HepG2 (cell line): ENCODE measurements around the gene PHLDB1. TPM values are rescaled to one million over a fixed set of nuclear protein-coding genes. Genes with fewer than 3 reads are reported as not detected.
A peak's percentile ranks its signal among the peaks of the same experiment; 100 is the strongest.

Source experiments
- BHLHE40 ChIP-seq: IDR thresholded peaks from 2 replicates; pipeline ENCODE4 v1.6.1; 2011; ENCODE audit warnings: low read length, improper control_type of control experiment
- CBFB ChIP-seq: sonication (generic); formaldehyde crosslinking; IDR thresholded peaks from 2 replicates; pipeline ENCODE4 v1.4.0; 2020; ENCODE audit warnings: missing genetic modification reagents
- EP300 ChIP-seq, 3 experiments: sonication (generic) in 1 of 3; formaldehyde crosslinking in 1 of 3; IDR thresholded peaks; 2 replicates each; pipeline versions ENCODE4 v1.5.1 to v1.6.1; 2011 to 2020; ENCODE audit warnings: low read depth in 2 of 3, low read length in 2 of 3, borderline replicate concordance in 1 of 3, improper control_type of control experiment in 1 of 3, mild to moderate bottlenecking in 1 of 3, missing genetic modification reagents in 1 of 3, moderate library complexity in 1 of 3
- LCORL ChIP-seq, 2 experiments: fragments of 450-650 bp in 1 of 2; sonication (generic) in 1 of 2; formaldehyde crosslinking in 1 of 2; IDR thresholded peaks; 2 replicates each; pipeline versions ENCODE4 v1.5.0 to v1.6.1; 2017 to 2020; ENCODE audit warnings: antibody characterized with exemption in 1 of 2, missing genetic modification reagents in 1 of 2
- MAFF ChIP-seq: IDR thresholded peaks from 2 replicates; pipeline ENCODE4 v1.6.1; 2011; ENCODE audit warnings: low read depth, low read length, improper control_type of control experiment
- MAZ ChIP-seq, 2 experiments: sonication (generic) in 1 of 2; formaldehyde crosslinking in 1 of 2; IDR thresholded peaks; 2 replicates each; pipeline versions ENCODE4 v1.5.0 to v1.6.1; 2012 to 2020; ENCODE audit warnings: low read depth in 2 of 2, mild to moderate bottlenecking in 2 of 2, borderline replicate concordance in 1 of 2, improper control_type of control experiment in 1 of 2, low read length in 1 of 2, missing genetic modification reagents in 1 of 2, moderate library complexity in 1 of 2
- MTA1 ChIP-seq: sonication (generic); formaldehyde crosslinking; IDR thresholded peaks from 2 replicates; pipeline ENCODE4 v1.4.0; 2020; ENCODE audit warnings: missing genetic modification reagents, mild to moderate bottlenecking, borderline replicate concordance
- SOX13 ChIP-seq, 3 experiments: fragments of 450-650 bp in 1 of 3; sonication (generic) in 1 of 3; formaldehyde crosslinking in 1 of 3; IDR thresholded peaks in 2 of 3; conservative IDR thresholded peaks in 1 of 3; 2 replicates each; pipeline versions ENCODE4 v1.5.0 to v1.6.1; 2016 to 2020; ENCODE audit warnings: antibody characterized with exemption in 1 of 3, mild to moderate bottlenecking in 1 of 3, missing compliant biosample characterization in 1 of 3, missing genetic modification reagents in 1 of 3, moderate library complexity in 1 of 3
- SOX5 ChIP-seq: IDR thresholded peaks from 2 replicates; pipeline ENCODE4 v1.6.1; 2016; ENCODE audit warnings: borderline replicate concordance
- THYN1 ChIP-seq: sonication (generic); formaldehyde crosslinking; IDR thresholded peaks from 2 replicates; pipeline ENCODE4 v1.8.1; 2023; ENCODE audit warnings: low read depth, mild to moderate bottlenecking, moderate library complexity, missing genetic modification reagents, borderline replicate concordance
- TRIM24 ChIP-seq: sonication (generic); formaldehyde crosslinking; IDR thresholded peaks from 2 replicates; pipeline ENCODE4 v1.8.0; 2022; ENCODE audit warnings: mild to moderate bottlenecking, missing genetic modification reagents
- ZNF329 ChIP-seq: sonication (generic); formaldehyde crosslinking; IDR thresholded peaks from 2 replicates; pipeline ENCODE4 v1.9.0; 2021; ENCODE audit warnings: low read depth, mild to moderate bottlenecking, missing genetic modification reagents
- ZNF350 ChIP-seq: sonication (generic); formaldehyde crosslinking; IDR thresholded peaks from 2 replicates; pipeline ENCODE4 v1.4.0; 2020; ENCODE audit warnings: mild to moderate bottlenecking, low read depth, missing genetic modification reagents, borderline replicate concordance
- ZNF605 ChIP-seq: sonication (generic); formaldehyde crosslinking; IDR thresholded peaks from 2 replicates; pipeline ENCODE4 v1.8.0; 2022; ENCODE audit warnings: mild to moderate bottlenecking, missing genetic modification reagents
- ZNF883 ChIP-seq: sonication (generic); formaldehyde crosslinking; IDR thresholded peaks from 2 replicates; pipeline ENCODE4 v1.5.1; 2020; ENCODE audit warnings: mild to moderate bottlenecking, missing genetic modification reagents; ENCODE audit errors: not compliant biosample characterization
- polyA plus RNA-seq, 8 experiments: library from polyadenylated mRNA; depleted of rRNA in 3 of 8; stranded (reverse) in 7 of 8; unstranded in 1 of 8; fragments of >200 nt; fragmentation: Illumina TruSeq in 4 of 8; extraction: Trizol in 4 of 8; gene quantifications; 2 replicates each; pipeline versions ENCODE4 v1.2.1 to v1.2.3, GENCODE V29; 2011 to 2016; ENCODE audit warnings: low read depth in 4 of 8, missing spikeins in 1 of 8, mixed read lengths in 1 of 8; ENCODE audit not compliant: insufficient read depth in 1 of 8
- total RNA-seq, 5 experiments: library from RNA; depleted of rRNA; stranded (reverse); fragments of >200 nt; fragmentation: Illumina TruSeq; extraction: Trizol; gene quantifications; 2 replicates each; pipeline ENCODE4 v1.2.3, GENCODE V29; 2016; ENCODE audit warnings: low read depth in 1 of 5
- TF ChIP-seq, protein P1 (sequence below): IDR thresholded peaks from 2 replicates; pipeline ENCODE4 v1.6.1; 2012; ENCODE audit warnings: inconsistent platforms
- TF ChIP-seq, protein P2 (sequence below): sonication (generic); formaldehyde crosslinking; IDR thresholded peaks from 2 replicates; pipeline ENCODE4 v1.5.1; 2020; ENCODE audit warnings: mild to moderate bottlenecking, moderate library complexity, missing genetic modification reagents
- TF ChIP-seq, protein P3 (sequence below): sonication (generic); formaldehyde crosslinking; IDR thresholded peaks from 2 replicates; pipeline ENCODE4 v1.4.0; 2020; ENCODE audit warnings: mild to moderate bottlenecking, missing genetic modification reagents, borderline replicate concordance
- TF ChIP-seq, protein P4 (sequence below): sonication (generic); formaldehyde crosslinking; IDR thresholded peaks from 2 replicates; pipeline ENCODE4 v1.4.0; 2020; ENCODE audit warnings: mild to moderate bottlenecking, missing genetic modification reagents

The PHLDB1 gene
- total and polyA plus RNA-seq, 2 of the 13 experiments (the other 11 are each of a cell fraction or from before 2014, with no cell fraction given), result 13.8 to 14.2 TPM

DNA sequence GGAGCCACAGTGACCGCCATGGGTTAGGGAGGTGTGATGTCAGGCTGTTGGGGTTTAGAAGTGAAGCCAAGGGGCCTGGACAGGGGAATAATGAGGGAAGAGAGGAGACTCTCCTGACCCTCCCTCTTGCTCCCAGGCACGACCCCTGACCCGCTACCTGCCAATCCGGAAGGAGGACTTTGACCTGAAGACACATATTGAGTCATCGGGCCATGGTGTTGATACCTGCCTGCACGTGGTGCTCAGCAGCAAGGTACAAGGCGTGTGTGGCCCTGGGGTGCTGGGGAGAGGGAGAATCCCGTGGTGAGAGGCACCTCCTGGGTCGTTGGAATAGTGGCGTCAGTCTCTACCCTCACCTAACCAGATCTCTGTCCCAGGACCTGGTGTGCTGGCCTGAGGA, 42.5 kb downstream of the PHLDB1 start (continued):
- TF ChIP-seq SOX5 (CRISPR knock-in tag), result peak; percentile 28; the same call in 1 of the 2 replicates
- TF ChIP-seq, protein P1, sequence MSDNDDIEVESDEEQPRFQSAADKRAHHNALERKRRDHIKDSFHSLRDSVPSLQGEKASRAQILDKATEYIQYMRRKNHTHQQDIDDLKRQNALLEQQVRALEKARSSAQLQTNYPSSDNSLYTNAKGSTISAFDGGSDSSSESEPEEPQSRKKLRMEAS, result peak; percentile 94
- TF ChIP-seq BHLHE40, result peak; percentile 76
- no peak for TF ChIP-seq CBFB (CRISPR knock-in tag)
- no peak for TF ChIP-seq THYN1 (CRISPR knock-in tag)
- TF ChIP-seq MAFF, result no peak
- 0 out of 2 replicates have a peak, but pooled peaks have one; percentile 34 for TF ChIP-seq ZNF350
- TF ChIP-seq EP300 (IDR thresholded peaks at IDR 0.05; ENCODE audit: low read depth in 2 of 2, low read length in 2 of 2), result peak in 1 of 2 experiments; percentile 38; a peak in 1 of 4 replicates
- no peak for TF ChIP-seq EP300 (CRISPR knock-in tag; IDR thresholded peaks at IDR 0.05; ENCODE audit: borderline replicate concordance)
- TF ChIP-seq LCORL (IDR thresholded peaks at IDR 0.05), result no peak
- peak; percentile 52; the same call in 1 of the 2 replicates for TF ChIP-seq LCORL (CRISPR knock-in tag; IDR thresholded peaks at IDR 0.05)
- TF ChIP-seq, protein P2, sequence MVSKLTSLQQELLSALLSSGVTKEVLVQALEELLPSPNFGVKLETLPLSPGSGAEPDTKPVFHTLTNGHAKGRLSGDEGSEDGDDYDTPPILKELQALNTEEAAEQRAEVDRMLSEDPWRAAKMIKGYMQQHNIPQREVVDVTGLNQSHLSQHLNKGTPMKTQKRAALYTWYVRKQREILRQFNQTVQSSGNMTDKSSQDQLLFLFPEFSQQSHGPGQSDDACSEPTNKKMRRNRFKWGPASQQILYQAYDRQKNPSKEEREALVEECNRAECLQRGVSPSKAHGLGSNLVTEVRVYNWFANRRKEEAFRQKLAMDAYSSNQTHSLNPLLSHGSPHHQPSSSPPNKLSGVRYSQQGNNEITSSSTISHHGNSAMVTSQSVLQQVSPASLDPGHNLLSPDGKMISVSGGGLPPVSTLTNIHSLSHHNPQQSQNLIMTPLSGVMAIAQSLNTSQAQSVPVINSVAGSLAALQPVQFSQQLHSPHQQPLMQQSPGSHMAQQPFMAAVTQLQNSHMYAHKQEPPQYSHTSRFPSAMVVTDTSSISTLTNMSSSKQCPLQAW, result no peak
- peak; percentile 75 for TF ChIP-seq TRIM24 (CRISPR knock-in tag)
- TF ChIP-seq SOX13 (IDR thresholded peaks at IDR 0.05), result no peak
- 0 out of 4 replicates have a peak, but pooled peaks of 1 of the 2 experiments have one; percentile 11 for TF ChIP-seq SOX13 (CRISPR knock-in tag; conservative IDR thresholded peaks at IDR 0.05 in 1 of 2, IDR thresholded peaks at IDR 0.05 in 1 of 2)
- TF ChIP-seq MAZ (IDR thresholded peaks at IDR 0.05; ENCODE audit: borderline replicate concordance, low read depth, low read length), result no peak
- peak; percentile 44; the same call in 1 of the 2 replicates for TF ChIP-seq MAZ (CRISPR knock-in tag; IDR thresholded peaks at IDR 0.05; ENCODE audit: low read depth)
- no peak; the same call in 1 of the 2 replicates for TF ChIP-seq ZNF605 (CRISPR knock-in tag)
- peak; percentile 64; the same call in 1 of the 2 replicates for TF ChIP-seq MTA1
- TF ChIP-seq ZNF883 (CRISPR knock-in tag), result no peak
- TF ChIP-seq, protein P3, sequence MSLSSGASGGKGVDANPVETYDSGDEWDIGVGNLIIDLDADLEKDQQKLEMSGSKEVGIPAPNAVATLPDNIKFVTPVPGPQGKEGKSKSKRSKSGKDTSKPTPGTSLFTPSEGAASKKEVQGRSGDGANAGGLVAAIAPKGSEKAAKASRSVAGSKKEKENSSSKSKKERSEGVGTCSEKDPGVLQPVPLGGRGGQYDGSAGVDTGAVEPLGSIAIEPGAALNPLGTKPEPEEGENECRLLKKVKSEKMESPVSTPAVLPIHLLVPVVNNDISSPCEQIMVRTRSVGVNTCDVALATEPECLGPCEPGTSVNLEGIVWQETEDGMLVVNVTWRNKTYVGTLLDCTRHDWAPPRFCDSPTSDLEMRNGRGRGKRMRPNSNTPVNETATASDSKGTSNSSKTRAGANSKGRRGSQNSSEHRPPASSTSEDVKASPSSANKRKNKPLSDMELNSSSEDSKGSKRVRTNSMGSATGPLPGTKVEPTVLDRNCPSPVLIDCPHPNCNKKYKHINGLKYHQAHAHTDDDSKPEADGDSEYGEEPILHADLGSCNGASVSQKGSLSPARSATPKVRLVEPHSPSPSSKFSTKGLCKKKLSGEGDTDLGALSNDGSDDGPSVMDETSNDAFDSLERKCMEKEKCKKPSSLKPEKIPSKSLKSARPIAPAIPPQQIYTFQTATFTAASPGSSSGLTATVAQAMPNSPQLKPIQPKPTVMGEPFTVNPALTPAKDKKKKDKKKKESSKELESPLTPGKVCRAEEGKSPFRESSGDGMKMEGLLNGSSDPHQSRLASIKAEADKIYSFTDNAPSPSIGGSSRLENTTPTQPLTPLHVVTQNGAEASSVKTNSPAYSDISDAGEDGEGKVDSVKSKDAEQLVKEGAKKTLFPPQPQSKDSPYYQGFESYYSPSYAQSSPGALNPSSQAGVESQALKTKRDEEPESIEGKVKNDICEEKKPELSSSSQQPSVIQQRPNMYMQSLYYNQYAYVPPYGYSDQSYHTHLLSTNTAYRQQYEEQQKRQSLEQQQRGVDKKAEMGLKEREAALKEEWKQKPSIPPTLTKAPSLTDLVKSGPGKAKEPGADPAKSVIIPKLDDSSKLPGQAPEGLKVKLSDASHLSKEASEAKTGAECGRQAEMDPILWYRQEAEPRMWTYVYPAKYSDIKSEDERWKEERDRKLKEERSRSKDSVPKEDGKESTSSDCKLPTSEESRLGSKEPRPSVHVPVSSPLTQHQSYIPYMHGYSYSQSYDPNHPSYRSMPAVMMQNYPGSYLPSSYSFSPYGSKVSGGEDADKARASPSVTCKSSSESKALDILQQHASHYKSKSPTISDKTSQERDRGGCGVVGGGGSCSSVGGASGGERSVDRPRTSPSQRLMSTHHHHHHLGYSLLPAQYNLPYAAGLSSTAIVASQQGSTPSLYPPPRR (CRISPR knock-in tag), result no peak
- no peak for TF ChIP-seq ZNF329
- TF ChIP-seq, protein P4, sequence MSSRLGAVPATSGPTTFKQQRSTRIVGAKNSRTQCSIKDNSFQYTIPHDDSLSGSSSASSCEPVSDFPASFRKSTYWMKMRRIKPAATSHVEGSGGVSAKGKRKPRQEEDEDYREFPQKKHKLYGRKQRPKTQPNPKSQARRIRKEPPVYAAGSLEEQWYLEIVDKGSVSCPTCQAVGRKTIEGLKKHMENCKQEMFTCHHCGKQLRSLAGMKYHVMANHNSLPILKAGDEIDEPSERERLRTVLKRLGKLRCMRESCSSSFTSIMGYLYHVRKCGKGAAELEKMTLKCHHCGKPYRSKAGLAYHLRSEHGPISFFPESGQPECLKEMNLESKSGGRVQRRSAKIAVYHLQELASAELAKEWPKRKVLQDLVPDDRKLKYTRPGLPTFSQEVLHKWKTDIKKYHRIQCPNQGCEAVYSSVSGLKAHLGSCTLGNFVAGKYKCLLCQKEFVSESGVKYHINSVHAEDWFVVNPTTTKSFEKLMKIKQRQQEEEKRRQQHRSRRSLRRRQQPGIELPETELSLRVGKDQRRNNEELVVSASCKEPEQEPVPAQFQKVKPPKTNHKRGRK (CRISPR knock-in tag), result no peak
